H1 (cell line): ENCODE data around the gene ANAPC10. TPM values are rescaled to one million over a fixed set of nuclear protein-coding genes. Genes with fewer than 3 reads are reported as not detected.

ENCODE experiments used
- CTCF ChIA-PET: fragments of 300-600 bp; sonication (Branson Sonifier 250); formaldehyde crosslinking; loops from one replicate; lab custom pipeline; 2021; ENCODE audit not compliant: partially characterized antibody; lab: Charles Lee
- POLR2A ChIA-PET: fragments of 300-600 bp; sonication (Branson Sonifier 250); formaldehyde crosslinking; loops from one replicate; lab custom pipeline; 2021; ENCODE audit warnings: inconsistent platforms; ENCODE audit not compliant: partially characterized antibody; lab: Charles Lee
- DNase-seq, 2 experiments: peaks; one replicate each; pipeline versions ENCODE4 v3.0.0 to v3.0.0-alpha.2; 2010 to 2022; ENCODE audit warnings: low spot score in 2 of 2, low read depth in 1 of 2, mixed read lengths in 1 of 2
- FAIRE-seq: peaks from 2 replicates; lab custom pipeline; 2011; peaks lifted over from hg19 to GRCh38; lab: Jason Lieb, UNC
- H2AFZ ChIP-seq: 2 replicates; pipeline ENCODE4 v1.8.1; 2012; ENCODE audit warnings: low read length, inconsistent platforms
- H2AK5ac ChIP-seq: 2 replicates; pipeline ENCODE4 v1.6.1; 2013; ENCODE audit warnings: low read depth, low read length
- H2BK120ac ChIP-seq: replicated peaks from 2 replicates; pipeline ENCODE3; 2013; ENCODE audit warnings: low read depth, low read length, inconsistent platforms
- H2BK12ac ChIP-seq: 2 replicates; pipeline ENCODE4 v1.6.1; 2013; ENCODE audit warnings: low read depth, low read length
- H2BK15ac ChIP-seq: 2 replicates; pipeline ENCODE4 v1.6.1; 2013; ENCODE audit warnings: low read length
- H2BK20ac ChIP-seq: 2 replicates; pipeline ENCODE4 v1.6.1; 2013; ENCODE audit warnings: low read length
- H2BK5ac ChIP-seq: 2 replicates; pipeline ENCODE4 v1.6.1; 2013; ENCODE audit warnings: low read depth, low read length
- H3K14ac ChIP-seq: 2 replicates; pipeline ENCODE4 v1.6.1; 2013; ENCODE audit warnings: inconsistent platforms; ENCODE audit not compliant: insufficient read length
- H3K18ac ChIP-seq: 2 replicates; pipeline ENCODE4 v1.6.1; 2013; ENCODE audit warnings: low read length; ENCODE audit errors: extremely low read depth
- H3K23ac ChIP-seq: 2 replicates; pipeline ENCODE4 v1.6.1; 2013; ENCODE audit warnings: inconsistent platforms; ENCODE audit not compliant: insufficient read length
- H3K23me2 ChIP-seq: 2 replicates; pipeline ENCODE4 v1.6.1; 2013; ENCODE audit warnings: low read depth, low read length
- H3K27ac ChIP-seq: 2 replicates; pipeline ENCODE4 v1.6.1; 2011; ENCODE audit warnings: low read depth, low read length, inconsistent platforms
- H3K27me3 ChIP-seq, 4 experiments: replicated peaks in 1 of 4; 1 replicate in 1 of 4; 2 replicates in 3 of 4; pipeline versions ENCODE4 v1.6.1 to v1.8.1; 2011 to 2013; ENCODE audit warnings: low read length in 3 of 4, mild to moderate bottlenecking in 3 of 4, inconsistent platforms in 2 of 4, mixed read lengths in 2 of 4, moderate library complexity in 1 of 4; ENCODE audit not compliant: control insufficient read depth in 3 of 4, insufficient read depth in 3 of 4; ENCODE audit errors: extremely low read depth in 1 of 4
- H3K36me3 ChIP-seq, 4 experiments: 2 replicates each; pipeline versions ENCODE4 v1.6.1 to v1.8.1; 2011 to 2013; ENCODE audit warnings: mild to moderate bottlenecking in 4 of 4, low read length in 3 of 4, moderate library complexity in 2 of 4, control low read depth in 1 of 4, inconsistent platforms in 1 of 4; ENCODE audit not compliant: insufficient read depth in 4 of 4, control insufficient read depth in 2 of 4
- H3K4ac ChIP-seq: replicated peaks from 2 replicates; pipeline ENCODE3; 2013; ENCODE audit warnings: low read length, low read depth, mixed read lengths, inconsistent platforms; ENCODE audit not compliant: insufficient read length
- H3K4me1 ChIP-seq, 4 experiments: replicated peaks in 1 of 4; 1 replicate in 1 of 4; 2 replicates in 3 of 4; pipeline versions ENCODE4 v1.6.1 to v1.8.1; 2011 to 2013; ENCODE audit warnings: low read length in 3 of 4, inconsistent platforms in 2 of 4, mixed read lengths in 1 of 4; ENCODE audit not compliant: insufficient read depth in 4 of 4, control insufficient read depth in 3 of 4
- H3K4me2 ChIP-seq, 2 experiments: 2 replicates each; pipeline versions ENCODE4 v1.6.1 to v1.8.1; 2011 to 2013; ENCODE audit warnings: low read depth in 2 of 2, low read length in 2 of 2, control low read depth in 1 of 2, inconsistent platforms in 1 of 2, mild to moderate bottlenecking in 1 of 2; ENCODE audit not compliant: insufficient read depth in 1 of 2
- H3K4me3 ChIP-seq, 4 experiments: fragments of 200-600, 300-600 bp in 1 of 4; sonication (generic), shearing (Covaris generic), sonication (Bioruptor Twin) in 1 of 4; 2 replicates each; pipeline versions ENCODE4 v1.5.1 to v1.8.1; 2011 to 2016; ENCODE audit warnings: low read length in 4 of 4, low read depth in 3 of 4, control low read depth in 2 of 4, inconsistent platforms in 2 of 4, mild to moderate bottlenecking in 2 of 4, mixed read lengths in 1 of 4, moderate library complexity in 1 of 4; ENCODE audit not compliant: insufficient read depth in 2 of 4; ENCODE audit errors: extremely low read depth in 1 of 4
- H3K56ac ChIP-seq: replicated peaks from 2 replicates; pipeline ENCODE3; 2013; ENCODE audit warnings: low read depth, mild to moderate bottlenecking, mixed read lengths, low read length, inconsistent platforms; ENCODE audit not compliant: insufficient read length
- H3K79me1 ChIP-seq: 2 replicates; pipeline ENCODE4 v1.6.1; 2013; ENCODE audit warnings: low read depth, low read length, control low read depth
- H3K79me2 ChIP-seq, 2 experiments: 2 replicates each; pipeline versions ENCODE4 v1.6.1 to v1.8.1; 2012 to 2013; ENCODE audit warnings: low read length in 2 of 2, mild to moderate bottlenecking in 2 of 2, inconsistent platforms in 1 of 2; ENCODE audit not compliant: insufficient read depth in 2 of 2, control insufficient read depth in 1 of 2
- H3K9ac ChIP-seq, 4 experiments: replicated peaks in 1 of 4; 1 replicate in 1 of 4; 2 replicates in 3 of 4; pipeline versions ENCODE4 v1.6.1 to v1.8.1; 2011 to 2013; ENCODE audit warnings: low read depth in 3 of 4, low read length in 3 of 4, control low read depth in 2 of 4, mild to moderate bottlenecking in 2 of 4, moderate library complexity in 2 of 4, inconsistent platforms in 1 of 4; ENCODE audit errors: extremely low read depth in 1 of 4
- H3K9me3 ChIP-seq, 2 experiments: 2 replicates each; pipeline versions ENCODE4 v1.6.1 to v1.8.1; 2012 to 2013; ENCODE audit warnings: mild to moderate bottlenecking in 2 of 2, moderate library complexity in 2 of 2, control low read depth in 1 of 2, inconsistent platforms in 1 of 2, low read depth in 1 of 2, low read length in 1 of 2, mixed read lengths in 1 of 2; ENCODE audit not compliant: insufficient read depth in 2 of 2
- H4K20me1 ChIP-seq, 2 experiments: replicated peaks in 1 of 2; 2 replicates each; pipeline versions ENCODE3 to v1.8.1; 2011 to 2013; ENCODE audit warnings: inconsistent platforms in 2 of 2, low read length in 2 of 2, mild to moderate bottlenecking in 1 of 2; ENCODE audit not compliant: insufficient read depth in 2 of 2, control insufficient read depth in 1 of 2
- H4K5ac ChIP-seq: 2 replicates; pipeline ENCODE4 v1.6.1; 2013; ENCODE audit warnings: low read length, low read depth, mixed read lengths, inconsistent platforms; ENCODE audit not compliant: insufficient read length
- H4K8ac ChIP-seq: 2 replicates; pipeline ENCODE4 v1.8.0; 2013; ENCODE audit warnings: mild to moderate bottlenecking, moderate library complexity, low read length, inconsistent platforms; ENCODE audit not compliant: insufficient read depth; ENCODE audit errors: extremely low read depth
- H4K91ac ChIP-seq: replicated peaks from 2 replicates; pipeline ENCODE3; 2013; ENCODE audit warnings: low read length, mixed read lengths, inconsistent platforms; ENCODE audit not compliant: insufficient read length
- ATF2 ChIP-seq: IDR thresholded peaks from 2 replicates; pipeline ENCODE4 v1.6.1; 2012; ENCODE audit warnings: low read length, inconsistent platforms
- BRCA1 ChIP-seq: IDR thresholded peaks from 2 replicates; pipeline ENCODE4 v1.6.1; 2012; ENCODE audit warnings: low read depth, low read length, improper control_type of control experiment
- FOSL1 ChIP-seq: IDR thresholded peaks from 2 replicates; pipeline ENCODE4 v1.6.1; 2011; ENCODE audit warnings: mild to moderate bottlenecking, low read depth, low read length, moderate library complexity; ENCODE audit not compliant: insufficient read depth
- HDAC2 ChIP-seq, 2 experiments: fragments of 300-600 bp in 1 of 2; sonication (generic) in 1 of 2; IDR thresholded peaks; 2 replicates each; pipeline ENCODE4 v1.6.1; 2011 to 2012; ENCODE audit warnings: low read depth in 2 of 2, low read length in 2 of 2, mild to moderate bottlenecking in 2 of 2, moderate library complexity in 2 of 2, borderline replicate concordance in 1 of 2, inconsistent platforms in 1 of 2
- KDM4A ChIP-seq: IDR thresholded peaks from one replicate; pipeline ENCODE4 v1.7.1; 2012; ENCODE audit warnings: low read depth, mild to moderate bottlenecking, moderate library complexity, low read length, inconsistent platforms; ENCODE audit not compliant: severe bottlenecking
- NANOG ChIP-seq: IDR thresholded peaks from 2 replicates; pipeline ENCODE4 v1.6.1; 2011; ENCODE audit warnings: low read length, low read depth, mild to moderate bottlenecking, inconsistent platforms; ENCODE audit not compliant: insufficient read depth, poor library complexity, severe bottlenecking
- PHF8 ChIP-seq: fragments of 200-600 bp; sonication (generic); conservative IDR thresholded peaks from 2 replicates; pipeline ENCODE4 v1.7.1; 2012; ENCODE audit warnings: low read depth, mild to moderate bottlenecking, inconsistent platforms, low read length, moderate library complexity
- RNF2 ChIP-seq: fragments of 200-900, 300-1000 bp; sonication (generic); IDR thresholded peaks from 2 replicates; pipeline ENCODE4 v1.7.1; 2016; ENCODE audit warnings: borderline replicate concordance, low read depth, mild to moderate bottlenecking, antibody characterized with exemption, low read length; ENCODE audit not compliant: poor library complexity, severe bottlenecking; ENCODE audit errors: missing control alignments
- SIRT6 ChIP-seq: IDR thresholded peaks from one replicate; pipeline ENCODE4 v1.7.1; 2012; ENCODE audit warnings: low read length, inconsistent platforms
- WGBS, 2 experiments: shearing (Covaris generic) in 1 of 2; methylation state at CpG; one replicate each; pipeline versions ENCODE4 v1.1.6 to v1.1.7; 2013 to 2015; ENCODE audit warnings: low lambda C conversion rate in 2 of 2, mixed read lengths in 2 of 2, inconsistent platforms in 1 of 2, low coverage in 1 of 2, missing lambda C conversion rate in 1 of 2; ENCODE audit not compliant: insufficient replicate concordance in 2 of 2, insufficient coverage in 1 of 2, insufficient read length in 1 of 2; ENCODE audit errors: extremely low coverage in 1 of 2, missing lambda C conversion rate in 1 of 2; 5-methylcytosine and 5-hydroxymethylcytosine counted together
- polyA plus RNA-seq, 7 experiments: library from polyadenylated mRNA; depleted of rRNA in 3 of 7; stranded (reverse) in 5 of 7; unstranded in 2 of 7; fragments of >200 nt in 5 of 7; fragments of 200-250 nt in 2 of 7; gene quantifications; 1 replicate in 5 of 7; 2 replicates in 1 of 7; 4 replicates in 1 of 7; pipeline versions ENCODE4 v1.2.1 to v1.2.3, GENCODE V29; 2011 to 2013; ENCODE audit warnings: missing spikeins in 2 of 7, mixed read lengths in 2 of 7
- total RNA-seq: library from RNA; stranded (reverse); fragmentation: NEBNext Ultra II Directional; extraction: Animal tissue kit (Norgen Biotek cat#: 25700); gene quantifications from 2 replicates; pipeline ENCODE4 v1.2.1, GENCODE V29; 2021

ANAPC10 gene
- total and polyA plus RNA-seq, 2 of the 8 experiments (the other 6 are each of a cell fraction or from before 2014, with no cell fraction given), result 17.6 to 23.3 TPM

DNA sequence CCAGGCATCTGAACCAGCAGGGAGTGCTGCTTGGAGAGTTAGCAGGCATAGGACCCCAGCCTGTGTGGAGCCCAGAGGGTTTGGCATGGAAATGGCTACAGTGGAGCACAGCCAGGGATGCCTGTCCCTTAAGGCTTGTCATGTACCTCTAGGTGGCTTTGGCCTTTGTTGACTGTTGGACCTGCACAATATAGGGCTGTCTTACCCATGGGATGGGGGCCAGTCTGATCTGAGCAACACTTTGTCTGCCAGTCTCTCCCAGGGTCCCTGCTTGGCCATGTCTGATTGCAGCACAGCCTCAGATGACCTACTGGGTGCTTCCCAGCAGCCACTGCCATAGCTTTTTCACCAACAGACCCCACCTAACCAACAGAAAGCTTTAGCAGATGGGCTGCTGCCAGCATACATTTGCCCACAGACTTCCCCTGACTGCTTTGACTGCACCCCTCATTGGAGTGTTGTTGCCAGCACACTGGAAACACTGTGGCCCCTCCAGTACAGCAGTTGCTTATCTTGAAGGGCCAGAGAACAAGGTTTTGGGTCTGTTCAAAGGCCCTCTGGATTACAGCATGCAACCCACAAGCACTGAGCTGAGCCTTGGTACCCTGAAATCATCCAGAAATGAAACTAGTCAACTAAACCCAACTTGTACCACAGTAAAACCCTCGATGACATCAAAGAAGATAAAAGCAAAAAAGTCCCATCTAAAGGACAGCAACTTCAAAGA lies 22.1 kb downstream of the ANAPC10 start:
- no peak overlapping the region for H2BK20ac ChIP-seq
- no peak overlapping the region for H2AK5ac ChIP-seq
- no peak overlapping the region for H3K56ac ChIP-seq
- H4K5ac ChIP-seq, result no peak overlapping the region
- H2BK120ac ChIP-seq, result no peak overlapping the region
- no peaks in the 10 kb centered on the region for H3K4me1 ChIP-seq
- H2BK15ac ChIP-seq, result no peak overlapping the region
- no peaks in the 10 kb centered on the region for H3K23me2 ChIP-seq
- no peak overlapping the region for H3K18ac ChIP-seq
- H2BK12ac ChIP-seq, result no peak overlapping the region
- H3K27me3 ChIP-seq, result no peaks in the 10 kb centered on the region
- no peak overlapping the region for H4K91ac ChIP-seq
- no peak overlapping the region for H3K4ac ChIP-seq
- H4K20me1 ChIP-seq, result peaks cover 0 to 5% of the 10 kb centered on the region in 2 experiments
- H2BK5ac ChIP-seq, result no peak overlapping the region
- FAIRE-seq, result no peak
- H3K9me3 ChIP-seq, result no peaks in the 10 kb centered on the region
- CTCF ChIA-PET, result interaction anchor here (1.0 kb wide), 2 partner anchors 14 to 26 kb away, joined by 3 to 6 read pairs; no protein-coding TSS in a partner anchor
- H3K14ac ChIP-seq, result no peak overlapping the region
- no peak overlapping the region for H4K8ac ChIP-seq
- H3K27ac ChIP-seq, result no peak overlapping the region
- H2AFZ ChIP-seq, result no peak overlapping the region
- peaks cover 5 to 26% of the 10 kb centered on the region in 2 experiments; a peak in 3 of 4 replicates for H3K79me2 ChIP-seq
- no peak overlapping the region for H3K4me2 ChIP-seq
- peaks cover 0 to 9% (median 0%) of the 10 kb centered on the region in 4 experiments; a peak in 3 of 8 replicates for H3K36me3 ChIP-seq
- H3K9ac ChIP-seq, result no peak overlapping the region; a peak in 1 of 7 replicates
- H3K4me3 ChIP-seq, result no peak overlapping the region
- 83% methylated on average over 1 of the region's 1 CpG; no CpG with 5 or more reads in 1 of the 2 experiments for WGBS, 2 experiments
- POLR2A ChIA-PET, result interaction anchor here (1.6 kb wide), 1 partner anchor 22 kb away, joined by 6 read pairs; the partner anchor contains the start of genes ABCE1 and ANAPC10
- no peak overlapping the region for H3K23ac ChIP-seq
- no peaks in the 10 kb centered on the region; the same call in 1 of the 2 replicates for H3K79me1 ChIP-seq
- no peak for DNase-seq
- no peak for TF ChIP-seq RNF2
- TF ChIP-seq ATF2, result no peak
- no peak for TF ChIP-seq FOSL1
- TF ChIP-seq SIRT6, result no peak
- TF ChIP-seq KDM4A, result no peak
- TF ChIP-seq PHF8, result no peak
- no peak for TF ChIP-seq HDAC2 (IDR thresholded peaks at IDR 0.05; ENCODE audit: borderline replicate concordance in 1 of 2, low read depth in 2 of 2, low read length in 2 of 2)
- no peak for TF ChIP-seq NANOG
- no peak for TF ChIP-seq BRCA1
